ENCODE results near the gene APOC1.

The APOC1 gene

GRCh38 chr19:44889830-44890365 is 24.5 kb upstream of the APOC1 start:
- ATAC-seq: no peak
- no peak for TF ChIP-seq ZNF565 (CRISPR knock-in tag; conservative IDR thresholded peaks at IDR 0.05; ENCODE audit: low read depth)
- no peak for TF ChIP-seq POU6F1 (CRISPR knock-in tag; IDR thresholded peaks at IDR 0.05; ENCODE audit: borderline replicate concordance, low read depth)
- TF ChIP-seq ZFP3 (CRISPR knock-in tag; IDR thresholded peaks at IDR 0.05): no peak
- TF ChIP-seq BACH2 (CRISPR knock-in tag; IDR thresholded peaks at IDR 0.05; ENCODE audit: borderline replicate concordance): no peak
- no peak for TF ChIP-seq RARB (CRISPR knock-in tag; IDR thresholded peaks at IDR 0.05)
- TF ChIP-seq, protein P1, sequence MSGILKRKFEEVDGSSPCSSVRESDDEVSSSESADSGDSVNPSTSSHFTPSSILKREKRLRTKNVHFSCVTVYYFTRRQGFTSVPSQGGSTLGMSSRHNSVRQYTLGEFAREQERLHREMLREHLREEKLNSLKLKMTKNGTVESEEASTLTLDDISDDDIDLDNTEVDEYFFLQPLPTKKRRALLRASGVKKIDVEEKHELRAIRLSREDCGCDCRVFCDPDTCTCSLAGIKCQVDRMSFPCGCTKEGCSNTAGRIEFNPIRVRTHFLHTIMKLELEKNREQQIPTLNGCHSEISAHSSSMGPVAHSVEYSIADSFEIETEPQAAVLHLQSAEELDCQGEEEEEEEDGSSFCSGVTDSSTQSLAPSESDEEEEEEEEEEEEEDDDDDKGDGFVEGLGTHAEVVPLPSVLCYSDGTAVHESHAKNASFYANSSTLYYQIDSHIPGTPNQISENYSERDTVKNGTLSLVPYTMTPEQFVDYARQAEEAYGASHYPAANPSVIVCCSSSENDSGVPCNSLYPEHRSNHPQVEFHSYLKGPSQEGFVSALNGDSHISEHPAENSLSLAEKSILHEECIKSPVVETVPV (CRISPR knock-in tag; IDR thresholded peaks at IDR 0.05): no peak
- TF ChIP-seq GLIS3 (CRISPR knock-in tag; IDR thresholded peaks at IDR 0.05): no peak
- TF ChIP-seq ISL1 (CRISPR knock-in tag; IDR thresholded peaks at IDR 0.05): no peak
- no peak for TF ChIP-seq PATZ1 (CRISPR knock-in tag; IDR thresholded peaks at IDR 0.05; ENCODE audit: borderline replicate concordance)
- TF ChIP-seq ZC3H10 (CRISPR knock-in tag; IDR thresholded peaks at IDR 0.05): no peak
- TF ChIP-seq ESRRG (CRISPR knock-in tag; IDR thresholded peaks at IDR 0.05): no peak
- TF ChIP-seq ZNF8 (CRISPR knock-in tag; IDR thresholded peaks at IDR 0.05): no peak
- TF ChIP-seq SNAI2 (CRISPR knock-in tag; IDR thresholded peaks at IDR 0.05): no peak
- no peak for TF ChIP-seq ZNF70 (CRISPR knock-in tag; IDR thresholded peaks at IDR 0.05)
- no peak for TF ChIP-seq TOX (CRISPR knock-in tag; IDR thresholded peaks at IDR 0.05; ENCODE audit: borderline replicate concordance)
- TF ChIP-seq TCF4 (CRISPR knock-in tag; IDR thresholded peaks at IDR 0.05; ENCODE audit: borderline replicate concordance): no peak
- no peak for TF ChIP-seq PPARA (CRISPR knock-in tag; IDR thresholded peaks at IDR 0.05; ENCODE audit: borderline replicate concordance)
- TF ChIP-seq, protein P2, sequence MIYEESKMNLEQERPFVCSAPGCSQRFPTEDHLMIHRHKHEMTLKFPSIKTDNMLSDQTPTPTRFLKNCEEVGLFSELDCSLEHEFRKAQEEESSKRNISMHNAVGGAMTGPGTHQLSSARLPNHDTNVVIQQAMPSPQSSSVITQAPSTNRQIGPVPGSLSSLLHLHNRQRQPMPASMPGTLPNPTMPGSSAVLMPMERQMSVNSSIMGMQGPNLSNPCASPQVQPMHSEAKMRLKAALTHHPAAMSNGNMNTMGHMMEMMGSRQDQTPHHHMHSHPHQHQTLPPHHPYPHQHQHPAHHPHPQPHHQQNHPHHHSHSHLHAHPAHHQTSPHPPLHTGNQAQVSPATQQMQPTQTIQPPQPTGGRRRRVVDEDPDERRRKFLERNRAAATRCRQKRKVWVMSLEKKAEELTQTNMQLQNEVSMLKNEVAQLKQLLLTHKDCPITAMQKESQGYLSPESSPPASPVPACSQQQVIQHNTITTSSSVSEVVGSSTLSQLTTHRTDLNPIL (CRISPR knock-in tag; IDR thresholded peaks at IDR 0.05; ENCODE audit: low read depth): no peak
- TF ChIP-seq, protein P3, sequence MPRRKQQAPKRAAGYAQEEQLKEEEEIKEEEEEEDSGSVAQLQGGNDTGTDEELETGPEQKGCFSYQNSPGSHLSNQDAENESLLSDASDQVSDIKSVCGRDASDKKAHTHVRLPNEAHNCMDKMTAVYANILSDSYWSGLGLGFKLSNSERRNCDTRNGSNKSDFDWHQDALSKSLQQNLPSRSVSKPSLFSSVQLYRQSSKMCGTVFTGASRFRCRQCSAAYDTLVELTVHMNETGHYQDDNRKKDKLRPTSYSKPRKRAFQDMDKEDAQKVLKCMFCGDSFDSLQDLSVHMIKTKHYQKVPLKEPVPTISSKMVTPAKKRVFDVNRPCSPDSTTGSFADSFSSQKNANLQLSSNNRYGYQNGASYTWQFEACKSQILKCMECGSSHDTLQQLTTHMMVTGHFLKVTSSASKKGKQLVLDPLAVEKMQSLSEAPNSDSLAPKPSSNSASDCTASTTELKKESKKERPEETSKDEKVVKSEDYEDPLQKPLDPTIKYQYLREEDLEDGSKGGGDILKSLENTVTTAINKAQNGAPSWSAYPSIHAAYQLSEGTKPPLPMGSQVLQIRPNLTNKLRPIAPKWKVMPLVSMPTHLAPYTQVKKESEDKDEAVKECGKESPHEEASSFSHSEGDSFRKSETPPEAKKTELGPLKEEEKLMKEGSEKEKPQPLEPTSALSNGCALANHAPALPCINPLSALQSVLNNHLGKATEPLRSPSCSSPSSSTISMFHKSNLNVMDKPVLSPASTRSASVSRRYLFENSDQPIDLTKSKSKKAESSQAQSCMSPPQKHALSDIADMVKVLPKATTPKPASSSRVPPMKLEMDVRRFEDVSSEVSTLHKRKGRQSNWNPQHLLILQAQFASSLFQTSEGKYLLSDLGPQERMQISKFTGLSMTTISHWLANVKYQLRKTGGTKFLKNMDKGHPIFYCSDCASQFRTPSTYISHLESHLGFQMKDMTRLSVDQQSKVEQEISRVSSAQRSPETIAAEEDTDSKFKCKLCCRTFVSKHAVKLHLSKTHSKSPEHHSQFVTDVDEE (CRISPR knock-in tag; IDR thresholded peaks at IDR 0.05): no peak

GRCh38 chr19:44890366-44891015 is 23.9 kb upstream of the APOC1 start:
- ATAC-seq: peak; percentile 90
- peak; percentile 87 for TF ChIP-seq ZFP3 (CRISPR knock-in tag; IDR thresholded peaks at IDR 0.05)
- no peak; the same call in 1 of the 2 replicates for TF ChIP-seq TOX (CRISPR knock-in tag; IDR thresholded peaks at IDR 0.05; ENCODE audit: borderline replicate concordance)
- TF ChIP-seq BACH2 (CRISPR knock-in tag; IDR thresholded peaks at IDR 0.05; ENCODE audit: borderline replicate concordance): no peak
- TF ChIP-seq RARB (CRISPR knock-in tag; IDR thresholded peaks at IDR 0.05): no peak
- TF ChIP-seq, protein P2 (CRISPR knock-in tag; IDR thresholded peaks at IDR 0.05; ENCODE audit: low read depth): peak; percentile 17; the same call in 1 of the 2 replicates
- TF ChIP-seq ISL1 (CRISPR knock-in tag; IDR thresholded peaks at IDR 0.05): no peak
- TF ChIP-seq, protein P1 (CRISPR knock-in tag; IDR thresholded peaks at IDR 0.05): 0 out of 2 replicates have a peak, but pooled peaks have one; percentile 8
- no peak for TF ChIP-seq SNAI2 (CRISPR knock-in tag; IDR thresholded peaks at IDR 0.05)
- TF ChIP-seq, protein P3 (CRISPR knock-in tag; IDR thresholded peaks at IDR 0.05): no peak
- TF ChIP-seq ZNF565 (CRISPR knock-in tag; conservative IDR thresholded peaks at IDR 0.05; ENCODE audit: low read depth): no peak
- TF ChIP-seq ZNF70 (CRISPR knock-in tag; IDR thresholded peaks at IDR 0.05): no peak
- no peak for TF ChIP-seq TCF4 (CRISPR knock-in tag; IDR thresholded peaks at IDR 0.05; ENCODE audit: borderline replicate concordance)
- no peak for TF ChIP-seq ZNF8 (CRISPR knock-in tag; IDR thresholded peaks at IDR 0.05)
- no peak; the same call in 1 of the 2 replicates for TF ChIP-seq ESRRG (CRISPR knock-in tag; IDR thresholded peaks at IDR 0.05)
